GM23338 (cell line): ENCODE data around the gene KRTAP19-4. TPM values are rescaled to one million over a fixed set of nuclear protein-coding genes. Genes with fewer than 3 reads are reported as not detected.
A peak's percentile ranks its signal among the peaks of the same experiment; 100 is the strongest.

ENCODE experiments used
- ATAC-seq: fragments of 200-7000 bp; cut with Tn5 transposase; 3 replicates; pipeline ENCODE4 v1.9.1; 2020
- DNase-seq: peaks from one replicate; pipeline ENCODE4 v3.0.0-alpha.2; 2015; ENCODE audit warnings: low spot score
- H2AFZ ChIP-seq: fragments of 200-600 bp; sonication (generic); 2 replicates; pipeline ENCODE4 v1.8.0; 2016; ENCODE audit warnings: antibody characterized with exemption, mild to moderate bottlenecking, moderate library complexity
- H3F3A ChIP-seq: fragments of 200-600 bp; sonication (generic); replicated peaks from 2 replicates; pipeline ENCODE4 v1.8.0; 2017; ENCODE audit warnings: antibody characterized with exemption, mixed run types, low read depth
- H3K27ac ChIP-seq: fragments of 200-600 bp; sonication (generic); 2 replicates; pipeline ENCODE4 v1.6.1; 2016; ENCODE audit warnings: low read depth
- H3K27me3 ChIP-seq: fragments of 200-600 bp; sonication (generic); 2 replicates; pipeline ENCODE4 v1.8.0; 2016; ENCODE audit warnings: mild to moderate bottlenecking, mixed run types, moderate library complexity; ENCODE audit not compliant: insufficient read depth
- H3K36me3 ChIP-seq: fragments of 200-600 bp; sonication (generic); 2 replicates; pipeline ENCODE4 v1.8.0; 2016; ENCODE audit warnings: mild to moderate bottlenecking; ENCODE audit not compliant: insufficient read depth
- H3K4me1 ChIP-seq: fragments of 200-600 bp; sonication (generic); 2 replicates; pipeline ENCODE4 v1.8.0; 2016; ENCODE audit warnings: mild to moderate bottlenecking, moderate library complexity; ENCODE audit not compliant: insufficient read depth
- H3K4me2 ChIP-seq: fragments of 200-600 bp; sonication (generic); 2 replicates; pipeline ENCODE4 v1.7.1; 2017; ENCODE audit warnings: mixed run types
- H3K4me3 ChIP-seq: fragments of 200-600 bp; sonication (generic); 2 replicates; pipeline ENCODE4 v1.6.1; 2016; ENCODE audit warnings: mixed run types
- H3K79me2 ChIP-seq: fragments of 200-600 bp; sonication (generic); replicated peaks from 2 replicates; pipeline ENCODE4 v1.8.0; 2017; ENCODE audit warnings: mild to moderate bottlenecking; ENCODE audit not compliant: insufficient read depth
- H3K9me2 ChIP-seq: fragments of 200-600 bp; sonication (generic); 2 replicates; pipeline ENCODE4 v1.8.0; 2017; ENCODE audit not compliant: insufficient read depth
- H4K20me1 ChIP-seq: fragments of 200-600 bp; sonication (generic); replicated peaks from 2 replicates; pipeline ENCODE4 v1.8.0; 2017; ENCODE audit warnings: mild to moderate bottlenecking; ENCODE audit not compliant: insufficient read depth
- H3K27ac Mint-ChIP-seq: 2 replicates; pipeline ENCODE4 v1.8.0; 2020; ENCODE audit warnings: inconsistent platforms, mild to moderate bottlenecking, moderate library complexity, mixed read lengths
- H3K27me3 Mint-ChIP-seq: 3 replicates; pipeline ENCODE4 v1.8.0; 2022; ENCODE audit warnings: low read depth, mild to moderate bottlenecking, moderate library complexity, mixed read lengths, inconsistent platforms; ENCODE audit not compliant: insufficient read depth, poor library complexity
- H3K36me3 Mint-ChIP-seq: 3 replicates; pipeline ENCODE4 v1.8.0; 2021; ENCODE audit warnings: low read depth, mild to moderate bottlenecking, inconsistent platforms, moderate library complexity, mixed read lengths
- H3K4me1 Mint-ChIP-seq: 3 replicates; pipeline ENCODE4 v1.8.0; 2020; ENCODE audit warnings: mild to moderate bottlenecking, inconsistent platforms, mixed read lengths
- H3K4me3 Mint-ChIP-seq: 3 replicates; pipeline ENCODE4 v1.8.0; 2021; ENCODE audit warnings: moderate library complexity, mild to moderate bottlenecking, inconsistent platforms, mixed read lengths
- H3K9me3 Mint-ChIP-seq: 3 replicates; pipeline ENCODE4 v1.8.0; 2020; ENCODE audit warnings: moderate library complexity, mild to moderate bottlenecking, inconsistent platforms, mixed read lengths
- CTCF ChIP-seq, 2 experiments: fragments of 200-600 bp in 1 of 2; sonication (generic) in 1 of 2; conservative IDR thresholded peaks; 2 replicates each; pipeline versions ENCODE4 v1.5.1 to v1.6.1; 2016 to 2017; ENCODE audit warnings: antibody characterized with exemption in 2 of 2, low read depth in 2 of 2, mild to moderate bottlenecking in 2 of 2, moderate library complexity in 1 of 2
- ETS1 ChIP-seq: IDR thresholded peaks from 2 replicates; pipeline ENCODE4 v1.6.1; 2016; ENCODE audit warnings: antibody characterized with exemption
- EZH2 ChIP-seq: fragments of 200-600 bp; sonication (generic); IDR thresholded peaks from one replicate; pipeline ENCODE4 v1.8.0; 2017; ENCODE audit warnings: antibody characterized with exemption, mild to moderate bottlenecking, low read depth; ENCODE audit not compliant: unreplicated experiment
- POLR2AphosphoS5 ChIP-seq: IDR thresholded peaks from 2 replicates; pipeline ENCODE4 v1.6.1; 2016; ENCODE audit warnings: antibody characterized with exemption, low read depth
- ZNF331 ChIP-seq: fragments of 250-450 bp; sonication (Bioruptor Pico); IDR thresholded peaks from 2 replicates; pipeline ENCODE4 v1.5.0; 2020; ENCODE audit warnings: low read depth, mild to moderate bottlenecking, moderate library complexity
- ZNF462 ChIP-seq: fragments of 250-450 bp; sonication (Bioruptor Pico); IDR thresholded peaks from 2 replicates; pipeline ENCODE4 v1.5.0; 2020; ENCODE audit warnings: mild to moderate bottlenecking, moderate library complexity
- polyA plus RNA-seq: library from polyadenylated mRNA; unstranded; fragments of >200 nt; fragmentation: Nextera tagmentation; extraction: Ambion mirVana; gene quantifications from 2 replicates; pipeline ENCODE4 v1.2.1, GENCODE V29; 2016
- total RNA-seq: library from RNA; depleted of rRNA; stranded (reverse); fragments of >200 nt; shearing (Covaris generic); gene quantifications from 2 replicates; pipeline ENCODE4 v1.2.3, GENCODE V29; 2014

KRTAP19-4 gene
- total and polyA plus RNA-seq, 2 experiments from 2014 or later, result not detected

GRCh38 chr21:30491963-30492428 is 5.0 kb downstream of the KRTAP19-4 start, which contains the start of gene KRTAP19-3:
Gene KRTAP19-3, minus strand, starts transcription at chr21:30492013. Its CDS starts 56 bp downstream, at chr21:30491957.
- Histone ChIP-seq H3K36me3 (no peaks in the 10 kb centered on the region), H2AFZ (no peak within 1 kb of the TSS), H3K79me2 (no peaks in the 10 kb centered on the region), H3K4me3 (no peak within 1 kb of the TSS), H3K9me2 (no peaks in the 10 kb centered on the region), H3K4me1 (no peaks in the 10 kb centered on the region), H4K20me1 (no peaks in the 10 kb centered on the region), H3F3A (no peaks in the 10 kb centered on the region), H3K27me3 (no peaks in the 10 kb centered on the region), H3K27ac (no peak within 1 kb of the TSS), H3K4me2 (no peak within 1 kb of the TSS)
- Mint-ChIP-seq H3K27me3 (peaks cover under 1% of the 10 kb centered on the region), H3K36me3 (peaks cover 8% of the 10 kb centered on the region; the same call in 2 of the 3 replicates), H3K4me1 (no peaks in the 10 kb centered on the region), H3K9me3 (peaks cover 19% of the 10 kb centered on the region), H3K4me3 (no peak within 1 kb of the TSS), H3K27ac (no peak within 1 kb of the TSS; the same call in 1 of the 2 replicates)
- DNase-seq (peak; percentile 6), ATAC-seq (no peak)
- no peak for TF ChIP-seq CTCF (conservative IDR thresholded peaks at IDR 0.05; ENCODE audit: low read depth in 2 of 2)
- no peak for TF ChIP-seq POLR2AphosphoS5
- TF ChIP-seq EZH2, result no peak
- TF ChIP-seq ZNF462 (CRISPR knock-in tag), result no peak
- TF ChIP-seq ZNF331, result no peak
- TF ChIP-seq ETS1, result no peak
